ENCODE measurements around the gene TRAPPC10. TPM values are rescaled to one million over a fixed set of nuclear protein-coding genes. Genes with fewer than 3 reads are reported as not detected.

TRAPPC10 gene
- total and polyA plus RNA-seq, 2 experiments from 2014 or later, result 12.9 to 16.6 TPM

GRCh38 chr21:44071359-44072104 lies 59.4 kb downstream of the TRAPPC10 start:
- no peak overlapping the region for H2AFZ ChIP-seq
- H3K4me2 ChIP-seq, result no peak overlapping the region
- no peaks in the 10 kb centered on the region for H3K36me3 ChIP-seq (replicated peaks; ENCODE audit: insufficient read depth, low read depth)
- H4K20me1 ChIP-seq (ENCODE audit: insufficient read depth, poor library complexity, severe bottlenecking), result no peaks in the 10 kb centered on the region
- H3K9me2 ChIP-seq (replicated peaks; ENCODE audit: insufficient read depth), result no peaks in the 10 kb centered on the region
- no peak for DNase-seq (ENCODE audit: low spot score)
- no peaks in the 10 kb centered on the region for H3K27me3 ChIP-seq
- H3K27ac ChIP-seq, result no peak overlapping the region
- TF ChIP-seq CTCF (IDR thresholded peaks at IDR 0.05; ENCODE audit: poor library complexity), result no peak
- TF ChIP-seq EZH2 (IDR thresholded peaks at IDR 0.05; ENCODE audit: borderline replicate concordance), result no peak
- TF ChIP-seq EZH2phosphoT487 (IDR thresholded peaks at IDR 0.05; ENCODE audit: low read depth, severe bottlenecking, unreplicated experiment), result no peak
- WGBS (ENCODE audit: low lambda C conversion rate, missing lambda C conversion rate), result 94% methylated on average over 15 of the region's 15 CpGs
- H3K79me2 ChIP-seq, result peaks cover 6% of the 10 kb centered on the region
- H3K4me1 ChIP-seq (ENCODE audit: insufficient read depth), result no peaks in the 10 kb centered on the region
- no peaks in the 10 kb centered on the region for H3K9me3 ChIP-seq (ENCODE audit: low read depth)
- no peak overlapping the region for H3K4me3 ChIP-seq

GRCh38 chr21:44072111-44072510 lies 60.0 kb downstream of the TRAPPC10 start:
- Histone ChIP-seq H3K9me3 (ENCODE audit: low read depth) (no peaks in the 10 kb centered on the region), H3K4me1 (ENCODE audit: insufficient read depth) (no peaks in the 10 kb centered on the region), H2AFZ (no peak overlapping the region), H3K79me2 (peaks cover 5% of the 10 kb centered on the region), H3K36me3 (replicated peaks; ENCODE audit: insufficient read depth, low read depth) (no peaks in the 10 kb centered on the region), H3K27ac (no peak overlapping the region), H3K4me2 (no peak overlapping the region), H3K9me2 (replicated peaks; ENCODE audit: insufficient read depth) (no peaks in the 10 kb centered on the region), H4K20me1 (ENCODE audit: insufficient read depth, poor library complexity, severe bottlenecking) (no peaks in the 10 kb centered on the region), H3K4me3 (no peak overlapping the region), H3K27me3 (no peaks in the 10 kb centered on the region)
- DNase-seq (ENCODE audit: low spot score), result no peak
- WGBS (ENCODE audit: low lambda C conversion rate, missing lambda C conversion rate), result 97% methylated on average over 15 of the region's 15 CpGs
- no peak for TF ChIP-seq EZH2phosphoT487 (IDR thresholded peaks at IDR 0.05; ENCODE audit: low read depth, severe bottlenecking, unreplicated experiment)
- TF ChIP-seq EZH2 (IDR thresholded peaks at IDR 0.05; ENCODE audit: borderline replicate concordance), result no peak
- TF ChIP-seq CTCF (IDR thresholded peaks at IDR 0.05; ENCODE audit: poor library complexity), result no peak

- WGBS (ENCODE audit: low lambda C conversion rate, missing lambda C conversion rate), result 95% methylated on average over 11 of the region's 11 CpGs
- H3K4me2 ChIP-seq, result no peak overlapping the region
- H3K4me3 ChIP-seq, result no peak overlapping the region
- no peaks in the 10 kb centered on the region for H3K4me1 ChIP-seq (ENCODE audit: insufficient read depth)
- no peaks in the 10 kb centered on the region for H4K20me1 ChIP-seq (ENCODE audit: insufficient read depth, poor library complexity, severe bottlenecking)
- H3K9me2 ChIP-seq (replicated peaks; ENCODE audit: insufficient read depth), result no peaks in the 10 kb centered on the region
- DNase-seq (ENCODE audit: low spot score), result no peak
- no peak for TF ChIP-seq EZH2phosphoT487 (IDR thresholded peaks at IDR 0.05; ENCODE audit: low read depth, severe bottlenecking, unreplicated experiment)
- TF ChIP-seq EZH2 (IDR thresholded peaks at IDR 0.05; ENCODE audit: borderline replicate concordance), result no peak
- TF ChIP-seq CTCF (IDR thresholded peaks at IDR 0.05; ENCODE audit: poor library complexity), result no peak
- H3K9me3 ChIP-seq (ENCODE audit: low read depth), result no peaks in the 10 kb centered on the region
- no peaks in the 10 kb centered on the region for H3K36me3 ChIP-seq (replicated peaks; ENCODE audit: insufficient read depth, low read depth)
- H3K27ac ChIP-seq, result no peak overlapping the region
- no peaks in the 10 kb centered on the region for H3K27me3 ChIP-seq
- no peaks in the 10 kb centered on the region for H3K79me2 ChIP-seq
- no peak overlapping the region for H2AFZ ChIP-seq
Measured at GRCh38 chr21:44074315-44074958, 62.3 kb downstream of the TRAPPC10 start.

All from hepatocyte (in vitro differentiated cells).